ENCODE measurements around the gene VN1R5. TPM values are rescaled to one million over a fixed set of nuclear protein-coding genes. Genes with fewer than 3 reads are reported as not detected.
A peak's percentile ranks its signal among the peaks of the same experiment; 100 is the strongest.

Gene VN1R5
- total RNA-seq, 1 experiment from 2014 or later, result not detected

GRCh38 chr1:247297263-247298123, 41.6 kb downstream of the VN1R5 start:
- TF ChIP-seq CTCF (IDR thresholded peaks at IDR 0.05; ENCODE audit: unreplicated experiment), result no peak
- H3K4me3 Mint-ChIP-seq (ENCODE audit: unreplicated experiment), result no peak overlapping the region
- H3K27me3 Mint-ChIP-seq (ENCODE audit: insufficient read depth, unreplicated experiment), result no peaks in the 10 kb centered on the region
- ChIA-PET CTCF (interaction anchor here (0.8 to 1.4 kb wide), 3 partner anchors 8 to 1564 kb away, joined by 3 read pairs; no protein-coding TSS in a partner anchor), POLR2A (no interaction called here)
- intact Hi-C loops (cut with micrococcal nuclease), result no loop called here
- DNase-seq (ENCODE audit: unreplicated experiment), result no peak
- peaks cover 26% of the 10 kb centered on the region for H3K36me3 Mint-ChIP-seq (ENCODE audit: insufficient read depth, unreplicated experiment)
- no peaks in the 10 kb centered on the region for H3K4me1 Mint-ChIP-seq (ENCODE audit: insufficient read depth, unreplicated experiment)
- no peaks in the 10 kb centered on the region for H3K9me3 Mint-ChIP-seq (ENCODE audit: unreplicated experiment)
- BruUV-seq (replicated peaks), result no TSS peak
- no peak overlapping the region for H3K27ac Mint-ChIP-seq (ENCODE audit: low read depth, unreplicated experiment)

DNA sequence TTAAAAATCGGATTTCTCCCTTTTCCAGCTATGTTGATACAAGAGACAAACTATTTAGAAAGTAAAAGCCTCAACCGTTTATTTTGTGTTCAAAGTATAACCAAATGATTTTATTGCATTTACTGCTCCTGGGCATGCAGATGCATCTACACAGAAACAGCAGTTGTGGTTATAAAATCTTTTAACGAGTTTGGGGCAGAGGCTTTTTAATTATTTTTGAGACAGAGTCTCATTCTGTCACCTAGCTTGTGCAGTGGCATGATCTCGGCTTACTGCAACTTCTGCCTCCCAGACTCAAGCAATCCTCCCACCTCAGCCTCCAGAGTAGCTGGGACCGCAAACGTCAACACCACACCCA, 42.2 kb downstream of the VN1R5 start:
- no peaks in the 10 kb centered on the region for H3K9me3 Mint-ChIP-seq (ENCODE audit: unreplicated experiment)
- DNase-seq (ENCODE audit: unreplicated experiment), result no peak
- BruUV-seq (replicated peaks), result no TSS peak
- H3K4me3 Mint-ChIP-seq (ENCODE audit: unreplicated experiment), result no peak overlapping the region
- ChIA-PET CTCF (no interaction called here), POLR2A (interaction anchor here (1.1 kb wide), 1 partner anchor 30 kb away, joined by 3 read pairs; no protein-coding TSS in a partner anchor)
- TF ChIP-seq CTCF (IDR thresholded peaks at IDR 0.05; ENCODE audit: unreplicated experiment), result no peak
- peaks cover 32% of the 10 kb centered on the region for H3K36me3 Mint-ChIP-seq (ENCODE audit: insufficient read depth, unreplicated experiment)
- intact Hi-C loops (cut with micrococcal nuclease), result no loop called here
- no peak overlapping the region for H3K27ac Mint-ChIP-seq (ENCODE audit: low read depth, unreplicated experiment)
- no peaks in the 10 kb centered on the region for H3K4me1 Mint-ChIP-seq (ENCODE audit: insufficient read depth, unreplicated experiment)
- no peaks in the 10 kb centered on the region for H3K27me3 Mint-ChIP-seq (ENCODE audit: insufficient read depth, unreplicated experiment)

- TSS peak; percentile 15 for BruUV-seq (replicated peaks)
- intact Hi-C loops (cut with micrococcal nuclease), result no loop called here
- Mint-ChIP-seq H3K4me1 (ENCODE audit: insufficient read depth, unreplicated experiment) (no peaks in the 10 kb centered on the region), H3K27ac (ENCODE audit: low read depth, unreplicated experiment) (no peak overlapping the region), H3K9me3 (ENCODE audit: unreplicated experiment) (no peaks in the 10 kb centered on the region), H3K36me3 (ENCODE audit: insufficient read depth, unreplicated experiment) (peaks cover 38% of the 10 kb centered on the region), H3K27me3 (ENCODE audit: insufficient read depth, unreplicated experiment) (no peaks in the 10 kb centered on the region), H3K4me3 (ENCODE audit: unreplicated experiment) (no peak overlapping the region)
- TF ChIP-seq CTCF (IDR thresholded peaks at IDR 0.05; ENCODE audit: unreplicated experiment), result no peak
- no peak for DNase-seq (ENCODE audit: unreplicated experiment)
- POLR2A ChIA-PET, result interaction anchor here (1.0 to 1.1 kb wide), 2 partner anchors 24 to 30 kb away, joined by 3 read pairs; no protein-coding TSS in a partner anchor
- CTCF ChIA-PET, result interaction anchor here (0.6 kb wide), 1 partner anchor 386 kb away, joined by 5 read pairs; no protein-coding TSS in a partner anchor
These were observed 42.8 kb downstream of the VN1R5 start for GRCh38 chr1:247298701-247299100.

- Mint-ChIP-seq H3K27ac (ENCODE audit: low read depth, unreplicated experiment) (no peak overlapping the region), H3K4me3 (ENCODE audit: unreplicated experiment) (no peak overlapping the region), H3K27me3 (ENCODE audit: insufficient read depth, unreplicated experiment) (no peaks in the 10 kb centered on the region), H3K36me3 (ENCODE audit: insufficient read depth, unreplicated experiment) (peaks cover 50% of the 10 kb centered on the region), H3K4me1 (ENCODE audit: insufficient read depth, unreplicated experiment) (no peaks in the 10 kb centered on the region), H3K9me3 (ENCODE audit: unreplicated experiment) (no peaks in the 10 kb centered on the region)
- no TSS peak for BruUV-seq (replicated peaks)
- intact Hi-C loops (cut with micrococcal nuclease), result no loop called here
- CTCF ChIA-PET, result interaction anchor here (0.6 to 0.7 kb wide), 3 partner anchors 139 to 544 kb away, joined by 3 to 6 read pairs (median 4); no protein-coding TSS in a partner anchor
- DNase-seq (ENCODE audit: unreplicated experiment), result no peak
- POLR2A ChIA-PET, result interaction anchor here (0.6 to 1.0 kb wide), 2 partner anchors 25 to 548 kb away, joined by 3 read pairs; no protein-coding TSS in a partner anchor
- TF ChIP-seq CTCF (IDR thresholded peaks at IDR 0.05; ENCODE audit: unreplicated experiment), result no peak
These were observed 44.0 kb downstream of the VN1R5 start for GRCh38 chr1:247299723-247300381.

Measured in MCF 10A (cell line).